MM.1S (cell line): ENCODE measurements around the gene RBM12.

ENCODE experiments used
- DNase-seq: peaks from one replicate; pipeline ENCODE4 v3.0.0-alpha.2; 2015
- H2AFZ ChIP-seq: fragments of 300-600 bp; sonication (generic); 2 replicates; pipeline ENCODE4 v1.6.0; 2016; ENCODE audit warnings: antibody characterized with exemption, low read length
- H3F3A ChIP-seq: fragments of 300-600 bp; sonication (generic); 2 replicates; pipeline ENCODE4 v1.6.1; 2016; ENCODE audit warnings: mild to moderate bottlenecking, antibody characterized with exemption, low read length, moderate library complexity, mixed read lengths; ENCODE audit not compliant: insufficient read depth
- H3K27ac ChIP-seq: fragments of 300-600 bp; sonication (generic); 2 replicates; pipeline ENCODE4 v1.5.1; 2016; ENCODE audit warnings: mild to moderate bottlenecking, low read length
- H3K27me3 ChIP-seq: fragments of 300-600 bp; sonication (generic); replicated peaks from 2 replicates; pipeline ENCODE4 v1.6.0; 2016; ENCODE audit warnings: low read length; ENCODE audit not compliant: insufficient read depth
- H3K36me3 ChIP-seq: fragments of 300-600 bp; sonication (generic); replicated peaks from 2 replicates; pipeline ENCODE4 v1.6.1; 2016; ENCODE audit warnings: mild to moderate bottlenecking, low read length, mixed read lengths; ENCODE audit not compliant: insufficient read depth
- H3K4me1 ChIP-seq: fragments of 300-600 bp; sonication (generic); 2 replicates; pipeline ENCODE4 v1.6.1; 2016; ENCODE audit warnings: low read length, mixed read lengths
- H3K4me2 ChIP-seq: fragments of 300-600 bp; sonication (generic); 2 replicates; pipeline ENCODE4 v1.6.0; 2016; ENCODE audit warnings: low read depth, low read length
- H3K4me3 ChIP-seq: fragments of 300-600 bp; sonication (generic); 2 replicates; pipeline ENCODE4 v1.5.1; 2016; ENCODE audit warnings: low read length, mixed read lengths
- H3K79me2 ChIP-seq: fragments of 300-600 bp; sonication (generic); 2 replicates; pipeline ENCODE4 v1.6.1; 2016; ENCODE audit warnings: mixed run types, low read length, mixed read lengths
- H3K9ac ChIP-seq: fragments of 300-600 bp; sonication (generic); 2 replicates; pipeline ENCODE4 v1.6.1; 2016; ENCODE audit warnings: low read length, mixed read lengths
- H3K9me2 ChIP-seq: fragments of 300-600 bp; sonication (generic); replicated peaks from 2 replicates; pipeline ENCODE4 v1.6.1; 2016; ENCODE audit warnings: mild to moderate bottlenecking, low read length, mixed read lengths; ENCODE audit not compliant: insufficient read depth
- H3K9me3 ChIP-seq: fragments of 300-600 bp; sonication (generic); replicated peaks from 2 replicates; pipeline ENCODE4 v1.6.1; 2016; ENCODE audit warnings: mild to moderate bottlenecking, low read length, mixed read lengths; ENCODE audit not compliant: insufficient read depth
- H4K20me1 ChIP-seq: fragments of 300-600 bp; sonication (generic); 2 replicates; pipeline ENCODE4 v1.6.1; 2016; ENCODE audit warnings: mild to moderate bottlenecking, low read length, moderate library complexity, mixed read lengths; ENCODE audit not compliant: insufficient read depth
- CTCF ChIP-seq: fragments of 300-600 bp; sonication (generic); IDR thresholded peaks from 2 replicates; pipeline ENCODE4 v1.5.1; 2016; ENCODE audit warnings: antibody characterized with exemption, low read length, mixed read lengths
- EZH2 ChIP-seq: fragments of 300-600 bp; sonication (generic); optimal IDR thresholded peaks from 2 replicates; pipeline ENCODE3; 2017; ENCODE audit warnings: low read depth, mild to moderate bottlenecking, antibody characterized with exemption, low read length, mixed read lengths
- EZH2phosphoT487 ChIP-seq: fragments of 300-600 bp; sonication (generic); IDR thresholded peaks from 2 replicates; pipeline ENCODE4 v1.6.1; 2018; ENCODE audit warnings: antibody characterized with exemption, low read length

RBM12 gene

GRCh38 chr20:35657271-35657670 is 7.4 kb downstream of the RBM12 start:
- H3K9me2 ChIP-seq = no peaks in the 10 kb centered on the region
- H3K27ac ChIP-seq = no peak overlapping the region
- H3K4me2 ChIP-seq = no peak overlapping the region
- no peak overlapping the region for H2AFZ ChIP-seq
- H3K36me3 ChIP-seq = peaks cover 28% of the 10 kb centered on the region
- peaks cover 99% of the 10 kb centered on the region for H3K79me2 ChIP-seq
- no peaks in the 10 kb centered on the region for H3K9me3 ChIP-seq
- DNase-seq = no peak
- peaks cover 23% of the 10 kb centered on the region for H3K4me1 ChIP-seq
- H4K20me1 ChIP-seq = peaks cover 81% of the 10 kb centered on the region
- no peak overlapping the region for H3K9ac ChIP-seq
- no peak for TF ChIP-seq EZH2phosphoT487
- no peak for TF ChIP-seq CTCF
- TF ChIP-seq EZH2 = no peak
- no peak overlapping the region for H3K4me3 ChIP-seq
- H3F3A ChIP-seq = peaks cover 17% of the 10 kb centered on the region; the same call in 1 of the 2 replicates
- no peaks in the 10 kb centered on the region for H3K27me3 ChIP-seq

GRCh38 chr20:35654415-35654814 is 10.3 kb downstream of the RBM12 start:
- H4K20me1 ChIP-seq = peaks cover 59% of the 10 kb centered on the region
- no peak for DNase-seq
- TF ChIP-seq EZH2 (no peak), EZH2phosphoT487 (no peak), CTCF (no peak)

GRCh38 chr20:35653893-35654292 is 10.8 kb downstream of the RBM12 start:
- Histone ChIP-seq H3K27me3 (no peaks in the 10 kb centered on the region), H3K4me1 (no peaks in the 10 kb centered on the region), H3K27ac (no peak overlapping the region), H3K9me3 (no peaks in the 10 kb centered on the region), H3F3A (0 out of 2 replicates have a peak, but pooled peaks cover 6% of the 10 kb centered on the region), H2AFZ (no peak overlapping the region), H3K9me2 (no peaks in the 10 kb centered on the region), H3K4me3 (no peak overlapping the region), H3K79me2 (peaks cover 93% of the 10 kb centered on the region), H3K9ac (no peak overlapping the region), H4K20me1 (peaks cover 54% of the 10 kb centered on the region), H3K4me2 (no peak overlapping the region), H3K36me3 (peaks cover 30% of the 10 kb centered on the region)
- DNase-seq = no peak
- no peak for TF ChIP-seq CTCF
- TF ChIP-seq EZH2phosphoT487 = no peak
- TF ChIP-seq EZH2 = no peak

More at GRCh38 chr20:35654415-35654814, 10.3 kb downstream of the RBM12 start:
- no peak overlapping the region for H3K9ac ChIP-seq
- no peak overlapping the region for H2AFZ ChIP-seq
- peaks cover 94% of the 10 kb centered on the region for H3K79me2 ChIP-seq
- 0 out of 2 replicates have a peak, but pooled peaks cover 6% of the 10 kb centered on the region for H3F3A ChIP-seq
- no peaks in the 10 kb centered on the region for H3K4me1 ChIP-seq
- H3K36me3 ChIP-seq = peaks cover 30% of the 10 kb centered on the region
- H3K27me3 ChIP-seq = no peaks in the 10 kb centered on the region
- H3K4me2 ChIP-seq = no peak overlapping the region
- no peaks in the 10 kb centered on the region for H3K9me2 ChIP-seq
- H3K9me3 ChIP-seq = no peaks in the 10 kb centered on the region
- H3K4me3 ChIP-seq = no peak overlapping the region
- no peak overlapping the region for H3K27ac ChIP-seq
